Measurements from ENCODE around the gene CDHR2.
A peak's percentile ranks its signal among the peaks of the same experiment; 100 is the strongest.
"Not testable (repeated sequence)": the region's sequence is repeated elsewhere in the genome, so short reads cannot be mapped to it uniquely, and the experiment has no call there.

The CDHR2 gene

DNA sequence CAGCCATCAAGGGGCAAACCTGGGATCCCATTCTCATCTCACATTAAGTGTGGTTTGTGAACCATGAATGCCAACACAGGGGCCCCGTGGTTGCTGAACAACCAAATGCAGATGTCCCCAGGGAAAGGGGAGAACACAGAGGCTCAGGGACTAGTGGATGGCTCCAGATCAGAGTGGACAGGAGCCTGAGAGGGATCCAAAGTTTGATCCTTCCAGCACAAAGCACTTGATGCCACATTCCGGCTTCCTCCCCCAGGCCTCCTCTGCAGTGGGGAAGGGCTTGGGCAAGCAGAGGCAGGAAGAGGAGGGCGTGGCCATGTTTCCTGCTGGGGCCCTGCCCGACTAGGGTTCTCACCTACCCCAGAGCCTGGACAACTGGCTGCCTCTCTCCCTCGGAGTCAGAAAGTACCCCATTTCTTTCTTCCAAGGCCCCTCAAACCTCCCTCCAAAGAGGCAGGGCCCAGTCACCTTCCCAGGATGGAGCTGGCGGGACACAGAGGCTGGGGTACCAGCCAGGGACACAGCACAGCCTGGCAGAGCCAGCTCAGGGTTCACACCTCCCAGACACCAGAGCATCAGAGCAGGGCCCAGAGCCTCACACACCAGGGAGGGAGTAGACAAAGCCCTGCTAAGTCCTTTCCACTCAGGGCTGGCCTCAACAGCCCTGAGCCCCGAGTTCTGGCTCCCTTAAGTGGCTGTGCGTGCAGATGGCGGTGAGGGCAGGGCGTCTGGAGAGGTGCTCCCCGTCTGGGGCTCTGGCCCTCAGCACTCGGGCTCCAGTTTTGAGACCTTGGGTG, 7.6 kb upstream of the CDHR2 start:
- no peak for DNase-seq

- no peak for DNase-seq
Measured at GRCh38 chr5:176542135-176542595, 7.0 kb upstream of the CDHR2 start.

GRCh38 chr5:176542596-176543427, 6.3 kb upstream of the CDHR2 start:
- peak; percentile 76 for DNase-seq

GRCh38 chr5:176543428-176544182, 5.5 kb upstream of the CDHR2 start:
- peak; percentile 79 for DNase-seq

- no peak for DNase-seq
Measured at GRCh38 chr5:176545388-176545736, 3.8 kb upstream of the CDHR2 start.

GRCh38 chr5:176545737-176546509, 3.2 kb upstream of the CDHR2 start:
- no peak for DNase-seq

- no peak for DNase-seq
Measured at GRCh38 chr5:176547802-176548201, 1.3 kb upstream of the CDHR2 start.

- no peak for DNase-seq
Measured at GRCh38 chr5:176549871-176550270, 729 bp downstream of the CDHR2 start.

GRCh38 chr5:176550275-176550831, 1.2 kb downstream of the CDHR2 start:
- no peak for DNase-seq

GRCh38 chr5:176550937-176551336, 1.8 kb downstream of the CDHR2 start:
- DNase-seq = not testable (repeated sequence)

DNA sequence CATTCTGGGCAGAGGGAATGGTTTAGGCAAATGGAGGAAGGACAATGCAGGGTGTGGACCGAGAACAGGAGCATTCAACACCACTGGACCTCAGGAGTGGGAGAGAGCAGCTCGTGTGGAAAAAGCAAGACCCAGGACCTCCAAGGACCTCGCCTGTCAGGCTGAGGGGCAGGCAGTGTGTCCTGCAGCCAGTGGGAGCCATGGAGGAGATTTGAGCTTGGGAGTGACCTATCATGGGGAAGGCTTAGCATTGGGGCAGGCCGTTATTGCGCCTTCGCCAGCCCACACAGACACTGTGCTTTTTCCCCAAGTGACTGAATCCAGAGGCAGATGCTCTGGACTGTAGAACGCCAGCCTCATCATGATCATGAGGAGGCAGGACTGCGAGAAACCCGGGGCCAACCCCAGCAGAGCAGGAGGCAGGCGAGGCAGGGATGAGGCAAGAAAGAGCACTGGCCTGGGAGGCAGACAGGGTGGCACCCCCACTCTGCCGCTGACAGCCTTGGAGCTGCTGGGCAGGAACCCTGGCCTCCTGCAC, 3.3 kb downstream of the CDHR2 start:
- DNase-seq = no peak

DNA sequence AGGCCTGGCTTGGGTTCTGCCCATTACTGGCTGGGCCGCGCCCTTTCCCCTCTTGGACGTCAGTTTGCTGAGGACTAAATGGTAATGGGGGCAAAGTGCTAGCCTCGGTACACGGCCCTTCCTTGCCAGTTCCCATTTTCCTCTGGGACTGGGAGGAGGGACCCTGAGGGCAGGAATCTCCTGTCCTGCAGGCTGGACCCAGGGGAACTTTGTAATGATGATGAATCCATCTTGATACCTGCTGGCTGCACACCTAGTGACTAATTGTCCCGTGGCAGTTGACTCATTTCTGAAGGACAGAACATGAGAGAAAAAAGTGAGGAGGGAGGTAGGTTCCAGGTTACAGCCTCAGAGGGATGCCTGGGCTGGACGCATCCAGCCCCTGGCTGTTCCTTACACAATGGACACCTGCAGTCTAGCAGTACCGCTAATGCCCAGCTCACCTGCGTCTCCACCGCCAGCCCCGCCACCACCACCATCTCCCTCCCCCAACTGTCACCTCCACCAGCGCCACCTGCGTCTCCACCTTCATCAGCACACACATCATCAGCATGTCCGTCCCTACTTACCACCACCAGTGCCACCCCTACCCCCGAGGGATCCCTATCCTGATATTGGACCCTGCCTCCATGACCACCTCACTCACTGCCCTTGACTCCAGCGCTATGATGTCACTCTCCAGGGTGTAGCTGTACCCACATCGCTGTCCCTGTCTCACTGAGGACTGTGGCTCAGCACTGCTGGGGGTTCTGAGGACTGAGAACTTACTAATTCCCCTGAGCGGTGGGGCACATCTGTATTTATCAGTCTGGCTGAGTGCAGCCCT, 4.3 kb downstream of the CDHR2 start:
- DNase-seq = no peak

DNA sequence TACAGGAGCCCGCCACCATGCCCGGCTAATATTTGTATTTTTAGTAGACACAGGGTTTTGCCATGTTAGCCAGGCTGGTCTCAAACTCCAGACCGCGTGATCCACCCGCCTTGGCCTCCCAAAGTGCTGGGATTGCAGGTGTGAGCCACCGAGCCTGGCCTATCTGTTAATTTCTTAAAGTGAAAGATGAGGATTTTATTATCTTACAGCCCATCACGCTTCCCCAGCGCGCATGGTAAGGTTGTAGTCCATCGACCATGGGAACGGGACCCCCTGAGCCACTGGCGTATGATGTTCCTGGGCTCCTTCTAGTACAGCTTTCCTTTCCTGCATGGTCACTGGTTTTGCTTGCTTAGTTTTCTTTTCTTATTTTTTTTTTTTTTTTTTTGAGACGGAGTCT, 8.7 kb downstream of the CDHR2 start:
- DNase-seq = no peak

GRCh38 chr5:176559683-176560082, 10.5 kb downstream of the CDHR2 start:
- DNase-seq = no peak

DNA sequence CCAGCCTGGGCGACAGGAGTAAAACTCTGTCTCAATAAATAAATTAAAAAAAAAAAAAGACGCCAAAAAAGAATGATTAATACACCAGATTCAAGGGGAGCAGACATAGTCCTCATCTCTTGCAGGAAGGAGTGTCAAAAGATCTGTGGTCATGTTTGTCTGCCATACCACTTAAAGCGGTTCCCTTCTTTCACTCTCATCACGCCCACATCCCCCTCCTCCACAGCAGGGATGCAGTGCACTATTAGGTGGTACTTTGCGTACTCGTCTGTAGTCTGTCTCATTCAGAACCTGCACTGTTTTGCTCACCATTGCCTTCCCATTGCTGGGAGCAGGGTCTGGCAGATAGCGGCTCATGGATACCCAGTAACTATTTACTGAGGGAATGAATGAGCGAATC, 11.2 kb downstream of the CDHR2 start:
- DNase-seq = no peak

DNA sequence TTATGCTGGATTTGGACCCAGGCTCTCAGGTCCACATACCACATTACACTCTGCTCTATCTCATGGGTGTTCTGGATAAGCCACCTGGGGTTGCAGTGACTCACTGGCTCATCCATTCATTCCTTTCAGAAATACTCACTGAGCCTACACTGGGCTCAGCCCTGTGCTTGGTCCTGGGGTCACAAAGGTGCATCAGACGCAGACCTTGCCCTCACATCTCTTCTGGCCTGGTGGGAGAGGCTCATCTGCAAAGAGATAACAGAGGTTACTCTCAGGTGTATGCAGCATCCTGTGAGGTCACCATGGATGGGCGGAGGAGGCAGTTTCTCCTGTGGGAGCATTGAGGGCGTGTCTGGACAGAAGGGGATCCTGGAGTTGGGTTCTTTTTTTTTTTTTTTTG, 12.1 kb downstream of the CDHR2 start:
- DNase-seq = no peak

GRCh38 chr5:176562189-176562588, 13.0 kb downstream of the CDHR2 start:
- DNase-seq = no peak

DNA sequence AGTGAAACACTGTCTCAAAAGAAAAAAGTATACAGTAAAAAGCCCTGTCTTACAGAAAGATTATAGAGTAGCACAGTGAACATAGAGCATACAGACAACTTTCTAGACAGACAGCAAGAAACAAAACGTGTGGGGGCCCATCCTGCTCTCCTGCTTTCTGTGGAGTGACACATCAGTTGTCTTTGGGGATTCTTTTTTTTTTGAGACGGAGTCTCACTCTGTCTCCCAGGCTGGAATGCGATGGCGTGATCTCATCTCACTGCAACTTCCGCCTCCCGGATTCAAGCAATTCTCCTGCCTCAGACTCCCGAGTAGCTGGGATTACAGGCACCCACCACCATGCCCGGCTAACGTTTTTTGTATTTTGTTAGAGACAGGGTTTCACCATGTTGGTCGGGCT, 14.9 kb downstream of the CDHR2 start:
- DNase-seq = no peak

DNA sequence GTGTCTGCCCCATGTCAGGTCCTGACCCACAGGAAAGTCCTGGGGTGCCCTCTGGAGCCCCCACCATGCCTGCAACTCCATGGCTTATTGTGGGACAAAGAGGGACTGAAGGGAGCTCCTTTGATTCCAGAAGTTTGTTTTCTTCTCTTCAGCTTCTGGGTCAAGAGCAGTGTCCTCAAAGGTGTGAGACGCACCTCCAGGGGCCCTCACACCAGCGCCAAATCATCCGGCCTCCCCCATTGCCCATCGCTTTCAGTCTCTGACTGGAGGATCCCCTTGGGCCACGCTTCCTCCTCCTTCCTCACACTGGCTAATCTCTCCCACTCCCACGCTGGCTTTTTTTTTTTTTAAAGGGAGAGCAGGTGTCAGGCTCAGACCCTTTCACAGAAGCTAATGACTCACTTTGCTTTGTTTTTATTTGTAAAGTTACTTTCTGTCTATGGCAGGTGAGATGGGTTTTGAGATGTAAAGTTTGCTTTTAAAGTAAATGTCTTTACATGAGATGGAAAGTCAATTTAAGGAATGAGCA, 16.7 kb downstream of the CDHR2 start:
- no peak for DNase-seq

GRCh38 chr5:176568657-176569056, 19.5 kb downstream of the CDHR2 start:
- no peak for DNase-seq

DNA sequence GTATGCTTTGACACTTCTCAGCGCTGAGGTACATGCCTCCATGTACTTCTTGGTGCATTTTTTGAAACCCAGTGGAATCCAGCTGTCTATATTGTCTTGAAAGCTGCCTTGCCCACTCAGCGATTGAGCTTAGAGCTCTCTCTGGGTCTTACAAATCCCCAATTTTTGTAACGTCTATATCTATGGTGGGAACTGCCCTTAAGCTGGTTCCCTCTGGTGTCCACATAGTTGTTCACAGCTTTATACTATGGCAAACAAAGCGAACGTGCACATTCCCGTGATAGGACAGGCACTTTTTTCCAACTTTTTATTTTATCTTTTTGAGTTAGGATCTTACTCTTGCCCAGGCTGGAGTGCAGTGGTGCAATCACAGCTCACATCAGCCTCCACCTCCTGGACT, 20.9 kb downstream of the CDHR2 start:
- no peak for DNase-seq
